ENCODE data around the gene NEDD4L.
"Not testable (repeated sequence)": the region's sequence is repeated elsewhere in the genome, so short reads cannot be mapped to it uniquely, and the experiment has no call there.

- not testable (repeated sequence) for TF ChIP-seq KLF10 (tag by site-specific recombination; IDR thresholded peaks at IDR 0.05); ZNF792 (tag by site-specific recombination; IDR thresholded peaks at IDR 0.05); ZEB2 (tag by site-specific recombination; IDR thresholded peaks at IDR 0.05); CTCF (tag by site-specific recombination; IDR thresholded peaks at IDR 0.05); WT1 (tag by site-specific recombination; IDR thresholded peaks at IDR 0.05); PRDM2 (tag by site-specific recombination; IDR thresholded peaks at IDR 0.05; ENCODE audit: borderline replicate concordance); TCF7L2 (IDR thresholded peaks at IDR 0.05; ENCODE audit: borderline replicate concordance, low read depth, low read length)
Observed at GRCh38 chr18:58282872-58283271, 238.8 kb downstream of the NEDD4L start.
